HepG2 (cell line): ENCODE measurements around the gene ARAP1. TPM values are rescaled to one million over a fixed set of nuclear protein-coding genes. Genes with fewer than 3 reads are reported as not detected.

Experiments
- ADNP ChIP-seq: sonication (generic); formaldehyde crosslinking; IDR thresholded peaks from 2 replicates; pipeline ENCODE4 v1.4.0; 2020; ENCODE audit warnings: missing genetic modification reagents
- ATF7-NPFF ChIP-seq: sonication (generic); formaldehyde crosslinking; IDR thresholded peaks from 2 replicates; pipeline ENCODE4 v1.8.1; 2023; ENCODE audit warnings: mild to moderate bottlenecking, low read depth, missing genetic modification reagents, moderate library complexity
- MAZ ChIP-seq, 2 experiments: sonication (generic) in 1 of 2; formaldehyde crosslinking in 1 of 2; IDR thresholded peaks; 2 replicates each; pipeline versions ENCODE4 v1.5.0 to v1.6.1; 2012 to 2020; ENCODE audit warnings: low read depth in 2 of 2, mild to moderate bottlenecking in 2 of 2, borderline replicate concordance in 1 of 2, improper control_type of control experiment in 1 of 2, low read length in 1 of 2, missing genetic modification reagents in 1 of 2, moderate library complexity in 1 of 2
- NFYB ChIP-seq: sonication (generic); formaldehyde crosslinking; IDR thresholded peaks from 2 replicates; pipeline ENCODE4 v1.4.0; 2020; ENCODE audit warnings: missing genetic modification reagents
- PAF1 ChIP-seq: IDR thresholded peaks from 2 replicates; pipeline ENCODE4 v1.6.1; 2016; ENCODE audit warnings: missing genetic modification reagents, missing compliant biosample characterization
- PHF5A ChIP-seq: IDR thresholded peaks from one replicate; pipeline ENCODE4 v1.6.1; 2018; ENCODE audit warnings: low read depth, missing genetic modification reagents; ENCODE audit not compliant: unreplicated experiment
- TBL1XR1 ChIP-seq: fragments of 150-350 bp; IDR thresholded peaks from 2 replicates; pipeline ENCODE4 v1.6.1; 2014; ENCODE audit warnings: borderline replicate concordance, low read length; ENCODE audit not compliant: partially characterized antibody
- YY1 ChIP-seq: IDR thresholded peaks from 2 replicates; pipeline ENCODE4 v1.6.1; 2011; ENCODE audit warnings: low read length, low read depth, moderate library complexity, mild to moderate bottlenecking; ENCODE audit not compliant: insufficient read depth, insufficient replicate concordance
- ZFP1 ChIP-seq: IDR thresholded peaks from 2 replicates; pipeline ENCODE4 v1.6.1; 2016
- ZNF12 ChIP-seq: sonication (generic); formaldehyde crosslinking; IDR thresholded peaks from 2 replicates; pipeline ENCODE4 v1.5.0; 2020; ENCODE audit warnings: missing genetic modification reagents
- ZNF234 ChIP-seq: sonication (generic); formaldehyde crosslinking; conservative IDR thresholded peaks from 2 replicates; pipeline ENCODE4 v1.5.1; 2020; ENCODE audit warnings: mild to moderate bottlenecking, missing genetic modification reagents
- ZNF24 ChIP-seq: fragments of 450-650 bp; IDR thresholded peaks from 2 replicates; pipeline ENCODE4 v1.6.1; 2017; ENCODE audit warnings: antibody characterized with exemption, mild to moderate bottlenecking
- ZNF251 ChIP-seq: sonication (generic); formaldehyde crosslinking; IDR thresholded peaks from 2 replicates; pipeline ENCODE4 v1.9.0; 2021; ENCODE audit warnings: mild to moderate bottlenecking, missing genetic modification reagents
- ZNF263 ChIP-seq: sonication (generic); formaldehyde crosslinking; IDR thresholded peaks from 2 replicates; pipeline ENCODE4 v1.4.0; 2020; ENCODE audit warnings: missing genetic modification reagents
- ZNF878 ChIP-seq: sonication (generic); formaldehyde crosslinking; IDR thresholded peaks from 2 replicates; pipeline ENCODE4 v1.8.1; 2023; ENCODE audit warnings: mild to moderate bottlenecking, missing genetic modification reagents, moderate library complexity
- polyA plus RNA-seq, 8 experiments: library from polyadenylated mRNA; depleted of rRNA in 3 of 8; stranded (reverse) in 7 of 8; unstranded in 1 of 8; fragments of >200 nt; fragmentation: Illumina TruSeq in 4 of 8; extraction: Trizol in 4 of 8; gene quantifications; 2 replicates each; pipeline versions ENCODE4 v1.2.1 to v1.2.3, GENCODE V29; 2011 to 2016; ENCODE audit warnings: low read depth in 4 of 8, missing spikeins in 1 of 8, mixed read lengths in 1 of 8; ENCODE audit not compliant: insufficient read depth in 1 of 8
- total RNA-seq, 5 experiments: library from RNA; depleted of rRNA; stranded (reverse); fragments of >200 nt; fragmentation: Illumina TruSeq; extraction: Trizol; gene quantifications; 2 replicates each; pipeline ENCODE4 v1.2.3, GENCODE V29; 2016; ENCODE audit warnings: low read depth in 1 of 5
- TF ChIP-seq, protein P1 (sequence below): sonication (generic); formaldehyde crosslinking; IDR thresholded peaks from 2 replicates; pipeline ENCODE4 v1.8.0; 2022; ENCODE audit warnings: low read depth, missing genetic modification reagents
- TF ChIP-seq, protein P2 (sequence below): sonication (generic); formaldehyde crosslinking; IDR thresholded peaks from 2 replicates; pipeline ENCODE4 v1.4.0; 2020; ENCODE audit warnings: missing genetic modification reagents, borderline replicate concordance
- TF ChIP-seq, protein P3 (sequence below): sonication (generic); formaldehyde crosslinking; IDR thresholded peaks from 2 replicates; pipeline ENCODE4 v1.8.1; 2023; ENCODE audit warnings: mild to moderate bottlenecking, inconsistent platforms, moderate library complexity, missing genetic modification reagents, borderline replicate concordance
- TF ChIP-seq, protein P4 (sequence below): IDR thresholded peaks from 2 replicates; pipeline ENCODE4 v1.6.1; 2018; ENCODE audit warnings: missing genetic modification reagents, mild to moderate bottlenecking, missing compliant biosample characterization
- TF ChIP-seq, protein P5 (sequence below): sonication (generic); formaldehyde crosslinking; IDR thresholded peaks from 2 replicates; pipeline ENCODE4 v1.4.0; 2020; ENCODE audit warnings: missing genetic modification reagents
- TF ChIP-seq, protein P6 (sequence below): sonication (generic); formaldehyde crosslinking; IDR thresholded peaks from 2 replicates; pipeline ENCODE4 v1.4.0; 2020; ENCODE audit warnings: missing genetic modification reagents

ARAP1 gene
- total and polyA plus RNA-seq, 2 of the 13 experiments (the other 11 are each of a cell fraction or from before 2014, with no cell fraction given): 43.2 to 55.5 TPM

DNA sequence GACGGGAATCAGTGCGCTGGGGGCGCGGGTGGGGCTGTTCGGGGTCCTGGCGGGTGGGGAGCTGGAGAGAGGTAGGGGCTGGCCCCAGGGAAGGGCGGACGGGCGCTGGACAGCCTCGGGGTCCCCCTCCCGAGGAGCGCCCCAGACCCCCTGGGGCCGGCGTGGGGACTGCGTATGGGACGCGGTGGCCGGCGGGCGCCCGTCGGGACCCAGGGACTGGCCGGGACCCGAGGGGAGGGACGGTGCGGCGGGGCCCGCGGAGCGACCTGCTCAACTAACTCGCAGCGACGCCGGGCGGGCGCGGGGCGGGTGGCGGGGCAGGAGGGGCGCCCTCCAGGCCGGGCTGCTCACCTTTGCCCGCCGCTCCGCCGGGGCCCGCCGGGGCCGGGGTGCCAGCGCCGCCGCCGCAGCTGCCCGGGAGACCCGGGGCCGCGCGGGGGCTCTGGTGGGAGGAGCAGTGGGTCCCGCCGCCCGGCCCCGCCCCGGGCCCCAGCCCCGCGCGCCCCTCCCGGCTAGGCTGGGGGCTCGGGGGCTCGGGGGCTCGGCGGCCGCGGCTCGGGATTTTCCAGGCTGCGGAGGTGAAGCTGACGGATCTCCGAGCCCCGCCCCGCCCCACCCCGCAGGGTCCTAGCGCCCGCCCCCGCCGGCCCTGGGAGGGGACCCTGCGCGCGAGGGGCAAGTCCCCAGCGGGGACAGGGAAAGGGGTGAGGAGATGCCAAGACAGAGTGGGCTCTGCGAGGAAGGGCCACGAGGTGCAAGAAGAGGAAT is 29.3 kb upstream of the ARAP1 start (continued):
- TF ChIP-seq MAZ (IDR thresholded peaks at IDR 0.05; ENCODE audit: borderline replicate concordance, low read depth, low read length): no peak
- TF ChIP-seq MAZ (CRISPR knock-in tag; IDR thresholded peaks at IDR 0.05; ENCODE audit: low read depth): 0 out of 2 replicates have a peak, but pooled peaks have one; percentile 23
- TF ChIP-seq PHF5A (CRISPR knock-in tag): no peak
- TF ChIP-seq, protein P1, sequence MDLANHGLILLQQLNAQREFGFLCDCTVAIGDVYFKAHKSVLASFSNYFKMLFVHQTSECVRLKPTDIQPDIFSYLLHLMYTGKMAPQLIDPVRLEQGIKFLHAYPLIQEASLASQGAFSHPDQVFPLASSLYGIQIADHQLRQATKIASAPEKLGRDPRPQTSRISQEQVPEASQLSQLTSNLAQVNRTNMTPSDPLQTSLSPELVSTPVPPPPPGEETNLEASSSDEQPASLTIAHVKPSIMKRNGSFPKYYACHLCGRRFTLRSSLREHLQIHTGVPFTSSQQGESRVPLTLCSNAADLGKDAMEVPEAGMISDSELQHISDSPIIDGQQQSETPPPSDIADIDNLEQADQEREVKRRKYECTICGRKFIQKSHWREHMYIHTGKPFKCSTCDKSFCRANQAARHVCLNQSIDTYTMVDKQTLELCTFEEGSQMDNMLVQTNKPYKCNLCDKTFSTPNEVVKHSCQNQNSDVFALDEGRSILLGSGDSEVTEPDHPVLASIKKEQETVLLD (CRISPR knock-in tag): 0 out of 2 replicates have a peak, but pooled peaks have one; percentile 30
- no peak for TF ChIP-seq ZFP1 (CRISPR knock-in tag)
- TF ChIP-seq, protein P2, sequence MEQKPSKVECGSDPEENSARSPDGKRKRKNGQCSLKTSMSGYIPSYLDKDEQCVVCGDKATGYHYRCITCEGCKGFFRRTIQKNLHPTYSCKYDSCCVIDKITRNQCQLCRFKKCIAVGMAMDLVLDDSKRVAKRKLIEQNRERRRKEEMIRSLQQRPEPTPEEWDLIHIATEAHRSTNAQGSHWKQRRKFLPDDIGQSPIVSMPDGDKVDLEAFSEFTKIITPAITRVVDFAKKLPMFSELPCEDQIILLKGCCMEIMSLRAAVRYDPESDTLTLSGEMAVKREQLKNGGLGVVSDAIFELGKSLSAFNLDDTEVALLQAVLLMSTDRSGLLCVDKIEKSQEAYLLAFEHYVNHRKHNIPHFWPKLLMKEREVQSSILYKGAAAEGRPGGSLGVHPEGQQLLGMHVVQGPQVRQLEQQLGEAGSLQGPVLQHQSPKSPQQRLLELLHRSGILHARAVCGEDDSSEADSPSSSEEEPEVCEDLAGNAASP (CRISPR knock-in tag): no peak
- no peak; the same call in 1 of the 2 replicates for TF ChIP-seq ATF7-NPFF (CRISPR knock-in tag)
- TF ChIP-seq, protein P3, sequence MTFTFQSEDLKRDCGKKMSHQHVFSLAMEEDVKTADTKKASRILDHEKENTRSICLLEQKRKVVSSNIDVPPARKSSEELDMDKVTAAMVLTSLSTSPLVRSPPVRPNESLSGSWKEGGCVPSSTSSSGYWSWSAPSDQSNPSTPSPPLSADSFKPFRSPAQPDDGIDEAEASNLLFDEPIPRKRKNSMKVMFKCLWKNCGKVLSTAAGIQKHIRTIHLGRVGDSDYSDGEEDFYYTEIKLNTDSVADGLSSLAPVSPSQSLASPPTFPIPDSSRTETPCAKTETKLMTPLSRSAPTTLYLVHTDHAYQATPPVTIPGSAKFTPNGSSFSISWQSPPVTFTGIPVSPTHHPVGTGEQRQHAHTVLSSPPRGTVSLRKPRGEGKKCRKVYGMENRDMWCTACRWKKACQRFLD (CRISPR knock-in tag): no peak
- no peak for TF ChIP-seq ZNF24
- no peak for TF ChIP-seq ADNP (CRISPR knock-in tag)
- no peak for TF ChIP-seq YY1
- no peak for TF ChIP-seq ZNF12 (CRISPR knock-in tag)
- no peak for TF ChIP-seq TBL1XR1
- no peak for TF ChIP-seq ZNF251 (CRISPR knock-in tag)
- TF ChIP-seq PAF1: no peak
- TF ChIP-seq, protein P4, sequence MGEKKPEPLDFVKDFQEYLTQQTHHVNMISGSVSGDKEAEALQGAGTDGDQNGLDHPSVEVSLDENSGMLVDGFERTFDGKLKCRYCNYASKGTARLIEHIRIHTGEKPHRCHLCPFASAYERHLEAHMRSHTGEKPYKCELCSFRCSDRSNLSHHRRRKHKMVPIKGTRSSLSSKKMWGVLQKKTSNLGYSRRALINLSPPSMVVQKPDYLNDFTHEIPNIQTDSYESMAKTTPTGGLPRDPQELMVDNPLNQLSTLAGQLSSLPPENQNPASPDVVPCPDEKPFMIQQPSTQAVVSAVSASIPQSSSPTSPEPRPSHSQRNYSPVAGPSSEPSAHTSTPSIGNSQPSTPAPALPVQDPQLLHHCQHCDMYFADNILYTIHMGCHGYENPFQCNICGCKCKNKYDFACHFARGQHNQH (CRISPR knock-in tag): 0 out of 2 replicates have a peak, but pooled peaks have one; percentile 18
- TF ChIP-seq, protein P5, sequence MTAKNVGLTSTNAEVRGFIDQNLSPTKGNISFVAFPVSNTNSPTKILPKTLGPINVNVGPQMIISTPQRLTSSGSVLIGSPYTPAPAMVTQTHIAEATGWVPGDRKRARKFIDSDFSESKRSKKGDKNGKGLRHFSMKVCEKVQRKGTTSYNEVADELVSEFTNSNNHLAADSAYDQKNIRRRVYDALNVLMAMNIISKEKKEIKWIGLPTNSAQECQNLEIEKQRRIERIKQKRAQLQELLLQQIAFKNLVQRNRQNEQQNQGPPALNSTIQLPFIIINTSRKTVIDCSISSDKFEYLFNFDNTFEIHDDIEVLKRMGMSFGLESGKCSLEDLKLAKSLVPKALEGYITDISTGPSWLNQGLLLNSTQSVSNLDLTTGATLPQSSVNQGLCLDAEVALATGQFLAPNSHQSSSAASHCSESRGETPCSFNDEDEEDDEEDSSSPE (CRISPR knock-in tag): no peak
- TF ChIP-seq ZNF234: 0 out of 2 replicates have a peak, but pooled peaks have one; percentile 25
- TF ChIP-seq ZNF263: no peak
- no peak for TF ChIP-seq NFYB
- TF ChIP-seq, protein P6, sequence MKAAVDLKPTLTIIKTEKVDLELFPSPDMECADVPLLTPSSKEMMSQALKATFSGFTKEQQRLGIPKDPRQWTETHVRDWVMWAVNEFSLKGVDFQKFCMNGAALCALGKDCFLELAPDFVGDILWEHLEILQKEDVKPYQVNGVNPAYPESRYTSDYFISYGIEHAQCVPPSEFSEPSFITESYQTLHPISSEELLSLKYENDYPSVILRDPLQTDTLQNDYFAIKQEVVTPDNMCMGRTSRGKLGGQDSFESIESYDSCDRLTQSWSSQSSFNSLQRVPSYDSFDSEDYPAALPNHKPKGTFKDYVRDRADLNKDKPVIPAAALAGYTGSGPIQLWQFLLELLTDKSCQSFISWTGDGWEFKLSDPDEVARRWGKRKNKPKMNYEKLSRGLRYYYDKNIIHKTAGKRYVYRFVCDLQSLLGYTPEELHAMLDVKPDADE (CRISPR knock-in tag): no peak
- TF ChIP-seq ZNF878 (CRISPR knock-in tag): no peak
